CD14-positive monocyte (primary cell): ENCODE data around the gene CACNA2D2. TPM values are rescaled to one million over a fixed set of nuclear protein-coding genes. Genes with fewer than 3 reads are reported as not detected.

ENCODE experiments used
- DNase-seq, 3 donors: peaks; one replicate each; pipeline ENCODE4 v3.0.0-alpha.2; 2011 to 2022
- H2AFZ ChIP-seq: 2 replicates; pipeline ENCODE4 v1.6.0; 2012; ENCODE audit warnings: mild to moderate bottlenecking, low read depth, low read length, inconsistent platforms; ENCODE audit not compliant: insufficient read depth, poor library complexity, severe bottlenecking
- H3K27ac ChIP-seq, 2 donors: 1 replicate in 1 of 2; 2 replicates in 1 of 2; pipeline ENCODE4 v1.5.1; 2012 to 2013; ENCODE audit warnings: low read length in 2 of 2, control low read depth in 1 of 2, inconsistent platforms in 1 of 2, low read depth in 1 of 2, mild to moderate bottlenecking in 1 of 2
- H3K27me3 ChIP-seq, 2 donors: one replicate each; pipeline versions ENCODE4 v1.6.0 to v1.6.1; 2011 to 2013; ENCODE audit warnings: low read length in 2 of 2; ENCODE audit not compliant: control insufficient read depth in 2 of 2, insufficient read depth in 2 of 2
- H3K36me3 ChIP-seq, 2 donors: replicated peaks in 1 of 2; 1 replicate in 1 of 2; 2 replicates in 1 of 2; pipeline versions ENCODE4 v1.5.1 to v1.6.1; 2012 to 2013; ENCODE audit warnings: low read length in 2 of 2, control low read depth in 1 of 2, inconsistent platforms in 1 of 2, mild to moderate bottlenecking in 1 of 2; ENCODE audit not compliant: insufficient read depth in 2 of 2, control insufficient read depth in 1 of 2
- H3K4me1 ChIP-seq, 2 donors: 1 replicate in 1 of 2; 2 replicates in 1 of 2; pipeline versions ENCODE4 v1.5.1 to v1.6.1; 2012 to 2013; ENCODE audit warnings: low read length in 2 of 2, control low read depth in 1 of 2, inconsistent platforms in 1 of 2, mild to moderate bottlenecking in 1 of 2, moderate library complexity in 1 of 2; ENCODE audit not compliant: insufficient read depth in 2 of 2, control insufficient read depth in 1 of 2
- H3K4me2 ChIP-seq: replicated peaks from 2 replicates; pipeline ENCODE3; 2012; ENCODE audit warnings: low read length, moderate library complexity, mild to moderate bottlenecking; ENCODE audit not compliant: poor library complexity, severe bottlenecking; ENCODE audit errors: extremely low read depth
- H3K4me3 ChIP-seq, 3 experiments: fragments of 200-600 bp in 1 of 3; sonication (generic) in 1 of 3; replicated peaks in 1 of 3; 1 replicate in 2 of 3; 2 replicates in 1 of 3; pipeline ENCODE4 v1.5.1; 2011 to 2013; ENCODE audit warnings: low read length in 3 of 3, mild to moderate bottlenecking in 3 of 3, control low read depth in 2 of 3, low read depth in 2 of 3, inconsistent platforms in 1 of 3, moderate library complexity in 1 of 3
- H3K79me2 ChIP-seq: 2 replicates; pipeline ENCODE4 v1.6.0; 2012; ENCODE audit warnings: mild to moderate bottlenecking, control low read depth, inconsistent platforms, low read length, moderate library complexity; ENCODE audit not compliant: insufficient read depth
- H3K9ac ChIP-seq: 2 replicates; pipeline ENCODE4 v1.6.0; 2017; ENCODE audit warnings: low read length, mild to moderate bottlenecking; ENCODE audit not compliant: insufficient read depth, poor library complexity, severe bottlenecking
- H3K9me3 ChIP-seq, 2 donors: replicated peaks in 1 of 2; 1 replicate in 1 of 2; 2 replicates in 1 of 2; pipeline versions ENCODE4 v1.5.1 to v1.6.1; 2012 to 2013; ENCODE audit warnings: low read length in 2 of 2, control low read depth in 1 of 2; ENCODE audit not compliant: control insufficient read depth in 1 of 2, insufficient read depth in 1 of 2
- H4K20me1 ChIP-seq: 2 replicates; pipeline ENCODE4 v1.6.0; 2012; ENCODE audit warnings: mild to moderate bottlenecking, low read length, control low read depth, moderate library complexity; ENCODE audit not compliant: insufficient read depth
- H3K27ac Mint-ChIP-seq, 7 donors: one replicate each; pipeline ENCODE4 v1.8.0; 2020; ENCODE audit warnings: mild to moderate bottlenecking in 7 of 7, mixed read lengths in 7 of 7, moderate library complexity in 6 of 7, inconsistent platforms in 2 of 7
- H3K27me3 Mint-ChIP-seq, 3 donors: one replicate each; pipeline ENCODE4 v1.8.0; 2021 to 2022; ENCODE audit warnings: low read depth in 3 of 3, mild to moderate bottlenecking in 3 of 3, mixed read lengths in 3 of 3, moderate library complexity in 3 of 3, inconsistent platforms in 1 of 3
- H3K36me3 Mint-ChIP-seq, 2 donors: one replicate each; pipeline ENCODE4 v1.8.0; 2020; ENCODE audit warnings: mixed read lengths in 2 of 2, inconsistent platforms in 1 of 2, mild to moderate bottlenecking in 1 of 2
- H3K4me1 Mint-ChIP-seq: one replicate; pipeline ENCODE4 v1.8.0; 2020; ENCODE audit warnings: mild to moderate bottlenecking, mixed read lengths
- H3K4me3 Mint-ChIP-seq, 2 donors: one replicate each; pipeline ENCODE4 v1.8.0; 2020; ENCODE audit warnings: mild to moderate bottlenecking in 2 of 2, mixed read lengths in 2 of 2, moderate library complexity in 1 of 2
- H3K9me3 Mint-ChIP-seq, 7 donors: one replicate each; pipeline ENCODE4 v1.8.0; 2020 to 2022; ENCODE audit warnings: mixed read lengths in 7 of 7, mild to moderate bottlenecking in 6 of 7, moderate library complexity in 6 of 7, inconsistent platforms in 2 of 7
- WGBS: methylation state at CpG from one replicate; pipeline ENCODE4 v1.1.5; 2013; ENCODE audit warnings: missing lambda C conversion rate; ENCODE audit not compliant: insufficient coverage; 5-methylcytosine and 5-hydroxymethylcytosine counted together
- intact Hi-C, 2 donors: fragments of 100-400 bp; cut with micrococcal nuclease; formaldehyde crosslinking; loops; one replicate each; pipeline versions ENCODE4 v1.15.0 to v1.15.1; 2023
- polyA plus RNA-seq, 3 donors: library from polyadenylated mRNA; depleted of rRNA in 1 of 3; unstranded in 2 of 3; stranded (reverse) in 1 of 3; fragments of 300-500 nt in 2 of 3; fragments of >200 nt in 1 of 3; fragmentation: Illumina TruSeq in 2 of 3; gene quantifications; 1 replicate in 2 of 3; 2 replicates in 1 of 3; pipeline ENCODE4 v1.2.3, GENCODE V29; 2012 to 2021
- TF ChIP-seq, protein P1 (sequence below): fragments of 200-600 bp; IDR thresholded peaks from one replicate; pipeline ENCODE4 v1.8.0; 2022; ENCODE audit warnings: antibody characterized with exemption, mild to moderate bottlenecking

Gene CACNA2D2
- polyA plus RNA-seq, 3 donors: 0.09 to 0.16 TPM; not detected in 1

DNA sequence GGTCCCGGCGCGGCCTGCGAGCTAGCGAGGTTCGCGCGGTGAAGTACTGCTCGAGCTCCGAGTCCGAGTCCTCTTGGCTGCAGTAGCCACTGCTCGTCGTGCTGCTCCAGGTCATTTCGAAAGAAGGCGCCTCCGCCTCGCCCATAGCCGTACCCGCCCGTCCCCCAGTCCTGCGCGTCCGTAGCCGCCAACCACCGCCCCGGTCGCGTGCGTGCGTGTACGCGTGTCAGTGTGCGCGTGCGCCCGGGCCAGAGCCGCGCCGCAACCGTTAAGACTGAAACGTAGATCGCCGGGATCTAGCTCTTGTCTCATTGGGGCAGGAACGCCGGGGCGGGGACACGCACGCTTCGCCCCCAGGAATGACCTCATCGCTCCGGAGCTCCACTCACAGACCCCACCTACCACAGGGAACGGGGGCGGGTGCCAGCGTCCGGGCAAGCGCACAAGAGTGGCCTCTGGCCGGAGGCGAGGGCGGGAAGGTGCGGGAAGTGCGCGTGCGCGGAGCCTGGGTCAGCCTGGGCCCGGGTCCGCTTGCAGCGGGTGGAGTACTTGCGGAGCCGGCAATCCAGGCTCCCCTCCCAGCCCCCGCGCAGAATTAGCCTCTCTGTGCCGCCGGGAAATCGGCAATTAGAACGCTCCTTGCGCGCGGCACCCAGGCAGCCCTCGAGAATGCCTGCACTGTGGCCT lies 166.1 kb downstream of the CACNA2D2 start:
- no peaks in the 10 kb centered on the region for H3K27me3 ChIP-seq
- Mint-ChIP-seq H3K4me3 (peak overlapping the region; percentile 79 to 96), H3K4me1 (peaks cover 62% of the 10 kb centered on the region), H3K27ac (peak overlapping the region; percentile 92 to 99 (median 96)), H3K27me3 (no peaks in the 10 kb centered on the region), H3K36me3 (peaks cover 22 to 45% of the 10 kb centered on the region in 2 donors), H3K9me3 (no peaks in the 10 kb centered on the region)
- H3K27ac ChIP-seq: peak overlapping the region; percentile 91 to 98
- intact Hi-C loops: loop anchor here (5.0 kb wide), 1 partner anchor 40 kb away; the partner anchor contains the start of genes HYAL3 (in 2 of the 2) and NAA80 (in 2 of the 2)
- peak overlapping the region; percentile 94 for H3K9ac ChIP-seq
- peaks cover 97% of the 10 kb centered on the region for H3K79me2 ChIP-seq
- peaks cover 71 to 76% of the 10 kb centered on the region in 2 donors for H3K4me1 ChIP-seq
- peak overlapping the region; percentile 75 for H2AFZ ChIP-seq
- TF ChIP-seq, protein P1, sequence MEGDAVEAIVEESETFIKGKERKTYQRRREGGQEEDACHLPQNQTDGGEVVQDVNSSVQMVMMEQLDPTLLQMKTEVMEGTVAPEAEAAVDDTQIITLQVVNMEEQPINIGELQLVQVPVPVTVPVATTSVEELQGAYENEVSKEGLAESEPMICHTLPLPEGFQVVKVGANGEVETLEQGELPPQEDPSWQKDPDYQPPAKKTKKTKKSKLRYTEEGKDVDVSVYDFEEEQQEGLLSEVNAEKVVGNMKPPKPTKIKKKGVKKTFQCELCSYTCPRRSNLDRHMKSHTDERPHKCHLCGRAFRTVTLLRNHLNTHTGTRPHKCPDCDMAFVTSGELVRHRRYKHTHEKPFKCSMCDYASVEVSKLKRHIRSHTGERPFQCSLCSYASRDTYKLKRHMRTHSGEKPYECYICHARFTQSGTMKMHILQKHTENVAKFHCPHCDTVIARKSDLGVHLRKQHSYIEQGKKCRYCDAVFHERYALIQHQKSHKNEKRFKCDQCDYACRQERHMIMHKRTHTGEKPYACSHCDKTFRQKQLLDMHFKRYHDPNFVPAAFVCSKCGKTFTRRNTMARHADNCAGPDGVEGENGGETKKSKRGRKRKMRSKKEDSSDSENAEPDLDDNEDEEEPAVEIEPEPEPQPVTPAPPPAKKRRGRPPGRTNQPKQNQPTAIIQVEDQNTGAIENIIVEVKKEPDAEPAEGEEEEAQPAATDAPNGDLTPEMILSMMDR: no peak
- no peaks in the 10 kb centered on the region for H3K9me3 ChIP-seq
- DNase-seq: peak; percentile 98 to 99 (median 98)
- WGBS: under 1% methylated on average over 70 of the region's 79 CpGs
- peaks cover 15 to 40% of the 10 kb centered on the region in 2 donors for H3K36me3 ChIP-seq
- peaks cover 49% of the 10 kb centered on the region for H4K20me1 ChIP-seq
- peak overlapping the region; percentile 50 to 94 (median 83) for H3K4me3 ChIP-seq
- peak overlapping the region; percentile 95 for H3K4me2 ChIP-seq

- peaks cover 21 to 47% of the 10 kb centered on the region in 2 donors for H3K36me3 ChIP-seq
- H3K4me1 Mint-ChIP-seq: peaks cover 55% of the 10 kb centered on the region
- peak overlapping the region; percentile 50 to 94 (median 50) for H3K4me3 ChIP-seq
- no peaks in the 10 kb centered on the region for H3K27me3 Mint-ChIP-seq
- H3K4me2 ChIP-seq: peak overlapping the region; percentile 95
- WGBS: 6% methylated on average over 31 of the region's 31 CpGs
- H3K79me2 ChIP-seq: peaks cover 97% of the 10 kb centered on the region
- peaks cover 64 to 69% of the 10 kb centered on the region in 2 donors for H3K4me1 ChIP-seq
- peak overlapping the region; percentile 62 for H2AFZ ChIP-seq
- DNase-seq: no peak
- TF ChIP-seq, protein P1: no peak
- peak overlapping the region; percentile 90 to 99 (median 95) for H3K27ac Mint-ChIP-seq
- H3K9me3 ChIP-seq: no peaks in the 10 kb centered on the region
- H3K9me3 Mint-ChIP-seq: no peaks in the 10 kb centered on the region
- H3K9ac ChIP-seq: peak overlapping the region; percentile 94
- peak overlapping the region; percentile 84 to 98 for H3K27ac ChIP-seq
- no peaks in the 10 kb centered on the region for H3K27me3 ChIP-seq
- peak overlapping the region; percentile 79 to 96 for H3K4me3 Mint-ChIP-seq
- intact Hi-C loops: loop anchor here (5.0 kb wide), 1 partner anchor 39 kb away; the partner anchor contains the start of genes HYAL3 (in 2 of the 2) and NAA80 (in 2 of the 2)
- H3K36me3 Mint-ChIP-seq: peaks cover 28 to 52% of the 10 kb centered on the region in 2 donors
- peaks cover 56% of the 10 kb centered on the region for H4K20me1 ChIP-seq
Measured at GRCh38 chr3:50336452-50337174, 166.8 kb downstream of the CACNA2D2 start.
